HFF-Myc (cell line): ENCODE data around the gene EHD4.

ENCODE experiments used
- DNase-seq: peaks from one replicate; pipeline ENCODE4 v3.0.0-alpha.2; 2011; ENCODE audit warnings: low read depth; ENCODE audit errors: extremely low read depth
- H3K4me3 ChIP-seq: replicated peaks from 2 replicates; pipeline ENCODE4 v1.5.1; 2011; ENCODE audit warnings: low read depth, mild to moderate bottlenecking, control low read depth, low read length
- TF ChIP-seq, protein P1 (sequence below): IDR thresholded peaks from 2 replicates; pipeline ENCODE4 v1.5.1; 2012; ENCODE audit warnings: mild to moderate bottlenecking, low read depth, low read length, control low read depth; ENCODE audit errors: missing control alignments

Gene EHD4

DNA sequence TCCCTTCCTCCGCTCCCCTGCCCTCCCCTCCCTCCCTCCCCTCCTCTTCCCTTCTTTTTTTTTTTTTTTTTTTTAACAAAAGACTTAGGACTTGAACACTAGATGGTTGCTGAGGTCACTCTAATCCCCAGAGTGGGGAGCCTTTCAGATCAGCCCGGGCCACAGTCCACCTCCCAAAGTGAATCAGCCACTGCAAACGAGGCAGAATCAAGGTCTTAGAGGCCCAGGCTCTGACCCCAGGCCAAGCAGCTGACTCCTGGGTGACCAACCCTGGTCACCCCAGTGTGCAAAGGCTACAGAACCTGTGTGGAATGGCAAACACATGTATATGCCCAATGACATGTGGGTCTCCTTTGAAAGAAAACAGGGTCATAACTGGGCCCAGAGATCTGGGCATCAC is 18.3 kb upstream of the EHD4 start:
- TF ChIP-seq, protein P1, sequence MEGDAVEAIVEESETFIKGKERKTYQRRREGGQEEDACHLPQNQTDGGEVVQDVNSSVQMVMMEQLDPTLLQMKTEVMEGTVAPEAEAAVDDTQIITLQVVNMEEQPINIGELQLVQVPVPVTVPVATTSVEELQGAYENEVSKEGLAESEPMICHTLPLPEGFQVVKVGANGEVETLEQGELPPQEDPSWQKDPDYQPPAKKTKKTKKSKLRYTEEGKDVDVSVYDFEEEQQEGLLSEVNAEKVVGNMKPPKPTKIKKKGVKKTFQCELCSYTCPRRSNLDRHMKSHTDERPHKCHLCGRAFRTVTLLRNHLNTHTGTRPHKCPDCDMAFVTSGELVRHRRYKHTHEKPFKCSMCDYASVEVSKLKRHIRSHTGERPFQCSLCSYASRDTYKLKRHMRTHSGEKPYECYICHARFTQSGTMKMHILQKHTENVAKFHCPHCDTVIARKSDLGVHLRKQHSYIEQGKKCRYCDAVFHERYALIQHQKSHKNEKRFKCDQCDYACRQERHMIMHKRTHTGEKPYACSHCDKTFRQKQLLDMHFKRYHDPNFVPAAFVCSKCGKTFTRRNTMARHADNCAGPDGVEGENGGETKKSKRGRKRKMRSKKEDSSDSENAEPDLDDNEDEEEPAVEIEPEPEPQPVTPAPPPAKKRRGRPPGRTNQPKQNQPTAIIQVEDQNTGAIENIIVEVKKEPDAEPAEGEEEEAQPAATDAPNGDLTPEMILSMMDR = no peak
- DNase-seq = no peak
- H3K4me3 ChIP-seq = no peak overlapping the region

DNA sequence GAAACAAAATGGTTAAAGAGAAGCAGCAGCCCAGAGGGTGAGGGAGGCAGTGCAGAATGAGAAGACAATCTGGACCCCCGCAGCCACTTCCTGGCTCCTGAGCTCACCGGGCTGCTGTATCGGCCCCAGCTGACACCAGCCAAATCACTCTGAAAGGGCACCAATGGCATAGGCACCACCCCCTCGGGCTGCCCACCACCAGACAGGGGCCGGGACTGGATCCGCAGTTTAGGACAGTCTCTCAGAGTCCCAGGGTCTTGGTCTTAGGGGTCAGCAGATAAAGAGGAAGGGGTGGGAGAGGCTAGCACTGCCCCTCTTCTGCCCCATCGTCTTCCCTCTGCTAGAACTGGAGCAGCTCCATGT is 17.9 kb upstream of the EHD4 start:
- no peak overlapping the region for H3K4me3 ChIP-seq
- TF ChIP-seq, protein P1 = no peak
- DNase-seq = no peak

DNA sequence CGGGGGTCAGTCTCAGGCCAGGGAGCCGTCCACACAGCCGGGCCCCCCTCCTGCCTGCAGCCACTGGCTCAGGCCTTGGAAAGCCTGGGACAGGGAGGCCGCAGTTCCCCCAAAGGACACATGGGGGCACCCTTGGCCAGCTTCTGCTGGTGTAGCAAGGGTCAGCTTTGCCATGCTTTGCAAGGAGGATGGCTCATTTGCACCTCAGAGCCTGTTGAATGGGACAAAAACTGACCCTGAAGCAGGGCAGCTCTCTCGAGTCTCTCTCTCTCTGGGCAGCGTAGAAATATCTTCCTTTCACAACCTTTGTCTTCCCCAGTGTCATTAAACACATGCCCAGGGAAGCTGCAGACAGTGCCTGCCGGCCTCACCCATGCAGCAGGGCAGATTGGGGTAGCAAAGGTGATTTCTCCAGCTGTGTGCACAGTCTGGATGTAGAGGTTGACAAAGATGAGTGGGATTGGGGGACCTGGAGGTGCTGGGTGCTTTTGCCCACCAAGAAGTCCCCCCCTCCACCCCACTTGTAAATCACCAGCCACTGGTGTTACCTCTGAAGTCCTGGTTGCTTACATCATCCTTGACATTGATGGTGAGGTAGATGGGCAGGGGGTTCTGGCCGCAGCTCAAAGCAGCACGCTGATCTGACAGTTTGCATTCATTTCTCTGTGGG is 17.4 kb upstream of the EHD4 start:
- TF ChIP-seq, protein P1 = peak; percentile 95
- no peak overlapping the region for H3K4me3 ChIP-seq
- peak; percentile 44 for DNase-seq

DNA sequence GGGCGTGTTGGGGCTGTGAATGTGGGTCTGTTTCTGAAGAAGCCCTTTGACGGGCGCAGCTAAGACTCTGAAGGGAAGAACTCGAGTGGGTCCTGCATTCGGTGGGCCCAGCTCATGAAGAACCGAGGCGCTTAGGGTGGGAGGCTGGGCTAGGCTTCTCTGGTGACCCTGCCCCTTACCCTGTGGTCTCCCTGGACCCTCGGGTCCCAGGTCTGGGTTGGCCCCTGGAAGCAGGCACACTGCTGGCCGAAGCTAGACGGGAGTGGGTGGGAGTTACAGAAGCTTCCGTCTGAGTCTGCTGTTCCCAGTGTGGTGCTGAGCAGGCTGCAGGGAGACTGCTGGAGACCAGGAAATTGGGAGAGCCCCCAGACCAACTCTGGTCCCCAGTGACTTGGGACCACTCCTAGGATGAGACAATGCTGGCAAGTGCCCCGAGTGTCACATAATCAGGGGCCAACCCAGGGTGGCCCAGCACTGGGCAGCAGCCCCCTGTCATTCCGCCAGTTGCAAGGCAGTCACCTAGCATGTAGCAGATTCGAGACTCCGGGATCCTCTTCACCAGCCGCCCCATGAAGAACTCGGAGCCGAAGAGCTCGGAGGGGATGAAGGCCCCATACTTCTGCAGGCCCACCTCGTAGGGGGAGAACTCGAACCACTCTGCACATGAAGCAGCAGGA is 16.7 kb upstream of the EHD4 start:
- DNase-seq = no peak
- TF ChIP-seq, protein P1 = no peak
- H3K4me3 ChIP-seq = no peak overlapping the region

DNA sequence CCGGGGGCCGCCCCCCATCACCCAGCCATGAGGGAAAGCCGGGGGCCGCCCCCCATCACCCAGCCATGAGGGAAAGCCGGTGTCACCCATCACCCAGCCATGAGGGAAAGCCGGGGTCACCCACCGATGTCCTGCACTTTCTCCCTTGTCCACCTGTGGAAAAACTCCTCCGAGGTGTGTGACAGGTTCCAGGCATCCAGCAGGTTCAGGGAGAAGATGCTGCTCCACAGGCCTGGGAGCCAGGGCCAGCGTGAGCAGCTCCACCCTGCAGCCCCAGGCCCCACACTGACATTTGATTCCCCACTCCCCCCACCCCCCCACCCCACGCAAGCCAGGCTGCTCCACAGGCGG is 15.5 kb upstream of the EHD4 start:
- TF ChIP-seq, protein P1 = no peak
- no peak overlapping the region for H3K4me3 ChIP-seq
- no peak for DNase-seq

DNA sequence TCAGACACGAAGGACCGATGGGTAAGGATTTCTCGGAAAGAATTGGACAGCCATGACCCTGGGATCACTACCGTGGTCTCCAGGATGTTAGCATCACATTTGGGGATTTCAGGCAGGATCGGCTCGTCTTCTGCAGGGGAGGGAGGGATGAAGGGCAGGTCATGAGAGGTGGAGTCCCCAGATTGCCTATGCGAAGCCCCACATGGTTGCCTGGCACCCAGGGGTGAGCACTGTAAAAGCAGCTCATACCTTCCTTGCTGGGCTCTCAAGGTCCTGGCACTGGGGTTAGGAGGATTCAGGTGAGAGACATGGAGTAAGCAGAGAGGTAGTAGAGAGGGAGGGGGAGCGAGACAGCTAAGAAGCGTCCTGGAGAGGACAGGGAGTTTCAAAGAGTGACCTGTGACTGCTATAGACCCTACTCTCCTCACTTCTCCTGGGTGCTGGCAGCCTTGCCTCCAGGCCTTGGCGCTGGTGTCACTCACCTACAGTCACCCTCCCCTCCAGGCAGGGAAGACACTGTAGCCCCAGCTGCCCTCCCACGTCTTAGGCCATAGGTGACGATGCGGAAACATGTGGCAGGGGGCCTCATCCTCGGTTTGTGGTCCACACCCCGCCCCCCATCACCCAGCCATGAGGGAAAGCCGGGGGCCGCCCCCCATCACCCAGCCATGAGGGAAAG is 15.0 kb upstream of the EHD4 start:
- H3K4me3 ChIP-seq = no peak overlapping the region
- TF ChIP-seq, protein P1 = no peak
- no peak for DNase-seq
